SK-N-SH treated with all-trans-retinoic acid at 6 μM for 48 hours (cell line): ENCODE measurements around the gene ADAM15.

Experiments
- ATAC-seq: fragments of 200-7000 bp; cut with Tn5 transposase; 3 replicates; pipeline ENCODE4 v1.9.1; 2020; ENCODE audit warnings: mild to moderate bottlenecking, moderate library complexity
- ARNTL ChIP-seq: fragments of 450-650 bp; formaldehyde crosslinking; IDR thresholded peaks from 2 replicates; pipeline ENCODE4 v1.5.0; 2020; ENCODE audit warnings: low read depth, mild to moderate bottlenecking, moderate library complexity, borderline replicate concordance
- BACH2 ChIP-seq: fragments of 250-450 bp; sonication (Bioruptor Pico); IDR thresholded peaks from 2 replicates; pipeline ENCODE4 v1.9.0; 2021; ENCODE audit warnings: mild to moderate bottlenecking, borderline replicate concordance
- CSDC2 ChIP-seq: fragments of 250-450 bp; sonication (Bioruptor Pico); IDR thresholded peaks from 2 replicates; pipeline ENCODE4 v1.5.0; 2020; ENCODE audit warnings: mild to moderate bottlenecking, moderate library complexity
- ESRRG ChIP-seq: fragments of 250-450 bp; sonication (Bioruptor Pico); IDR thresholded peaks from 2 replicates; pipeline ENCODE4 v1.6.1; 2021; ENCODE audit warnings: mild to moderate bottlenecking
- GLIS3 ChIP-seq: fragments of 250-450 bp; sonication (Bioruptor Pico); IDR thresholded peaks from 2 replicates; pipeline ENCODE4 v1.5.0; 2020; ENCODE audit warnings: mild to moderate bottlenecking, moderate library complexity
- ISL1 ChIP-seq: fragments of 250-450 bp; sonication (Bioruptor Pico); IDR thresholded peaks from 2 replicates; pipeline ENCODE4 v2.1.2; 2022; ENCODE audit warnings: mild to moderate bottlenecking, moderate library complexity
- OSR1 ChIP-seq: fragments of 250-450 bp; sonication (Bioruptor Pico); IDR thresholded peaks from 2 replicates; pipeline ENCODE4 v1.8.0; 2022; ENCODE audit warnings: moderate library complexity, mild to moderate bottlenecking, inconsistent platforms
- PPARA ChIP-seq: fragments of 250-450 bp; sonication (Bioruptor Pico); IDR thresholded peaks from 2 replicates; pipeline ENCODE4 v1.5.0; 2020; ENCODE audit warnings: mild to moderate bottlenecking, borderline replicate concordance
- RARB ChIP-seq: fragments of 250-450 bp; sonication (Bioruptor Pico); IDR thresholded peaks from 2 replicates; pipeline ENCODE4 v1.8.0; 2021; ENCODE audit warnings: mild to moderate bottlenecking, moderate library complexity
- TCF4 ChIP-seq: fragments of 250-450 bp; sonication (Bioruptor Pico); IDR thresholded peaks from 2 replicates; pipeline ENCODE4 v1.8.0; 2021; ENCODE audit warnings: mild to moderate bottlenecking, moderate library complexity, borderline replicate concordance
- TOX ChIP-seq: fragments of 250-450 bp; sonication (Bioruptor Pico); IDR thresholded peaks from 2 replicates; pipeline ENCODE4 v1.8.0; 2021; ENCODE audit warnings: mild to moderate bottlenecking, moderate library complexity, borderline replicate concordance
- ZC3H10 ChIP-seq: fragments of 250-450 bp; sonication (Bioruptor Pico); IDR thresholded peaks from 2 replicates; pipeline ENCODE4 v1.5.1; 2021; ENCODE audit warnings: mild to moderate bottlenecking, moderate library complexity
- ZFP3 ChIP-seq: fragments of 250-450 bp; sonication (Bioruptor Pico); IDR thresholded peaks from 2 replicates; pipeline ENCODE4 v1.5.0; 2020; ENCODE audit warnings: mild to moderate bottlenecking, moderate library complexity
- ZFP30 ChIP-seq: fragments of 450-650 bp; formaldehyde crosslinking; IDR thresholded peaks from 2 replicates; pipeline ENCODE4 v1.5.0; 2022; ENCODE audit warnings: mild to moderate bottlenecking, moderate library complexity
- ZNF565 ChIP-seq: fragments of 450-650 bp; formaldehyde crosslinking; conservative IDR thresholded peaks from 2 replicates; pipeline ENCODE4 v1.5.0; 2020; ENCODE audit warnings: low read depth, mild to moderate bottlenecking, moderate library complexity
- ZNF70 ChIP-seq: fragments of 450-650 bp; formaldehyde crosslinking; IDR thresholded peaks from 2 replicates; pipeline ENCODE4 v1.5.0; 2020; ENCODE audit warnings: mild to moderate bottlenecking, moderate library complexity
- ZNF8 ChIP-seq: fragments of 450-650 bp; formaldehyde crosslinking; IDR thresholded peaks from 2 replicates; pipeline ENCODE4 v1.5.0; 2020; ENCODE audit warnings: mild to moderate bottlenecking, moderate library complexity
- TF ChIP-seq, protein P1 (sequence below): fragments of 250-450 bp; sonication (Bioruptor Pico); IDR thresholded peaks from 2 replicates; pipeline ENCODE4 v1.5.0; 2020; ENCODE audit warnings: mild to moderate bottlenecking, moderate library complexity
- TF ChIP-seq, protein P2 (sequence below): fragments of 250-450 bp; sonication (Bioruptor Pico); IDR thresholded peaks from 2 replicates; pipeline ENCODE4 v1.5.1; 2021; ENCODE audit warnings: mild to moderate bottlenecking, moderate library complexity

The ADAM15 gene

DNA sequence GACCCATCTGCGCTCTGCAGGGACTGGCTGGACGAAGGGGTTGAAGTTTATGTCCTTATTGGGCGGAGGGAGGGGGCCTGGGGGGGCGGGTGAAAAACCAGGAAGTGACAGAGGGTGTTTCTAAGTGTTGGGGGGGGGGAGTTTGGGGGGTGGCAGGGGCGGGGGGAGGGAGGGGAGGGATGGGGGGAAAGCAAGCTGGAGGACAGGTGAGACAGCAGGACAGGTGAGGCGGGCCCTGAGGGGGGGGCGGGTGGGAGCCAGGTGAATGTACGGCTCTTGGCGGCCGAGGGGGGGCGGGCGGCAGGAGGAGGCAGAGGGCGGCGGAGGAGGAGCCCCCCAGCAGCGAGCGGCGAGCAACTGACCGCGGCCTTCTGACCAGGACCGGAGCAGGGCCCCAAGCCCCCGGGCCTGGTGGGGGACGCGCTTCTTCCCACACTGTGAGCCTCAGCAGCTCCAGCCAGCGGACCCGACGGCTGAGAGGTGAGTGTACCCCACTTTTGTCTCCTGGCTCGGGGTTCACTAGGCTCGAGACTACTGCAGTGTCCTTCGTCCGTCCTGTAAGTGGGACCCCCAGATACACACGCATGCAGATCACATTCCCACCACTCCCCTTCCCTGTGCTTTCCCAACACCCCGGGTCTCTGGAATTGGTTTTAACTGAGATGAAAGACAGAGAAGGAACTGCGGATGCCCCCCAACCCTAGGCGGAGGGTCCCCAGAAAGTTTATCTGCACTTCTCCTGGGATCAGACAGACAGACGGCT is 48.5 kb upstream of the ADAM15 start, which contains the start of gene ZBTB7B:
ZBTB7B (plus strand) TSS at position 339 of the 763 bp plus-strand sequence. CDS start 11,859 bp downstream, outside the sequence.
- TF ChIP-seq ZNF70 (CRISPR knock-in tag) = no peak
- TF ChIP-seq, protein P1, sequence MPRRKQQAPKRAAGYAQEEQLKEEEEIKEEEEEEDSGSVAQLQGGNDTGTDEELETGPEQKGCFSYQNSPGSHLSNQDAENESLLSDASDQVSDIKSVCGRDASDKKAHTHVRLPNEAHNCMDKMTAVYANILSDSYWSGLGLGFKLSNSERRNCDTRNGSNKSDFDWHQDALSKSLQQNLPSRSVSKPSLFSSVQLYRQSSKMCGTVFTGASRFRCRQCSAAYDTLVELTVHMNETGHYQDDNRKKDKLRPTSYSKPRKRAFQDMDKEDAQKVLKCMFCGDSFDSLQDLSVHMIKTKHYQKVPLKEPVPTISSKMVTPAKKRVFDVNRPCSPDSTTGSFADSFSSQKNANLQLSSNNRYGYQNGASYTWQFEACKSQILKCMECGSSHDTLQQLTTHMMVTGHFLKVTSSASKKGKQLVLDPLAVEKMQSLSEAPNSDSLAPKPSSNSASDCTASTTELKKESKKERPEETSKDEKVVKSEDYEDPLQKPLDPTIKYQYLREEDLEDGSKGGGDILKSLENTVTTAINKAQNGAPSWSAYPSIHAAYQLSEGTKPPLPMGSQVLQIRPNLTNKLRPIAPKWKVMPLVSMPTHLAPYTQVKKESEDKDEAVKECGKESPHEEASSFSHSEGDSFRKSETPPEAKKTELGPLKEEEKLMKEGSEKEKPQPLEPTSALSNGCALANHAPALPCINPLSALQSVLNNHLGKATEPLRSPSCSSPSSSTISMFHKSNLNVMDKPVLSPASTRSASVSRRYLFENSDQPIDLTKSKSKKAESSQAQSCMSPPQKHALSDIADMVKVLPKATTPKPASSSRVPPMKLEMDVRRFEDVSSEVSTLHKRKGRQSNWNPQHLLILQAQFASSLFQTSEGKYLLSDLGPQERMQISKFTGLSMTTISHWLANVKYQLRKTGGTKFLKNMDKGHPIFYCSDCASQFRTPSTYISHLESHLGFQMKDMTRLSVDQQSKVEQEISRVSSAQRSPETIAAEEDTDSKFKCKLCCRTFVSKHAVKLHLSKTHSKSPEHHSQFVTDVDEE (CRISPR knock-in tag) = no peak
- ATAC-seq = peak; percentile 4

DNA sequence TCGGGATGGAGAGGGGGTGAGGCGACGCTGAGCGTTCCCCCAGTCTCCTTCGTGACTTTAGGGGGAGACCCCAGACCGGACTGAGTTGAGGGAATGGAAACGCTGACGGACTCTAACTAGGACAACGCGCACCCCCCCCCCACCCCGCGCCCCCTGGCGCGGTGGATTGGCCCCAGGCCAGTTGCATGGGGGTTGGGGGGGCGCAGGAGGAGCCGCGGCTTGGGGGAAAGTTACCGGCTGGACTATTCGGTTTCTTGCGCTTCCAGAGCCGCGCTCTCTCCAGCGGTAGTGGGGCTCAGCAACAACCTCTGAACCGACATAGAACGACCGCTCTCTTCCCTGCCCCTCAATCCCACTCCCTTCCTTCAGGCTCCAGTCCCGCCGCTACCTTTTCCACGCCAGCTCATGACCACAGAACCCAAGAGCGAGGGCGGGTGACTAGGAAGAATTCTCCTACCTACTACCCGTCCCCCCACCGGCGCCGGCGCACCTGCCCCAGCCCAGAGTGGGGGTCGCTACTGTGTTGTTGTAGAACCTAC is 47.8 kb upstream of the ADAM15 start:
- no peak for ATAC-seq
- TF ChIP-seq, protein P2, sequence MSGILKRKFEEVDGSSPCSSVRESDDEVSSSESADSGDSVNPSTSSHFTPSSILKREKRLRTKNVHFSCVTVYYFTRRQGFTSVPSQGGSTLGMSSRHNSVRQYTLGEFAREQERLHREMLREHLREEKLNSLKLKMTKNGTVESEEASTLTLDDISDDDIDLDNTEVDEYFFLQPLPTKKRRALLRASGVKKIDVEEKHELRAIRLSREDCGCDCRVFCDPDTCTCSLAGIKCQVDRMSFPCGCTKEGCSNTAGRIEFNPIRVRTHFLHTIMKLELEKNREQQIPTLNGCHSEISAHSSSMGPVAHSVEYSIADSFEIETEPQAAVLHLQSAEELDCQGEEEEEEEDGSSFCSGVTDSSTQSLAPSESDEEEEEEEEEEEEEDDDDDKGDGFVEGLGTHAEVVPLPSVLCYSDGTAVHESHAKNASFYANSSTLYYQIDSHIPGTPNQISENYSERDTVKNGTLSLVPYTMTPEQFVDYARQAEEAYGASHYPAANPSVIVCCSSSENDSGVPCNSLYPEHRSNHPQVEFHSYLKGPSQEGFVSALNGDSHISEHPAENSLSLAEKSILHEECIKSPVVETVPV (CRISPR knock-in tag) = no peak
- TF ChIP-seq PPARA (no peak), ARNTL (CRISPR knock-in tag) (no peak)

DNA sequence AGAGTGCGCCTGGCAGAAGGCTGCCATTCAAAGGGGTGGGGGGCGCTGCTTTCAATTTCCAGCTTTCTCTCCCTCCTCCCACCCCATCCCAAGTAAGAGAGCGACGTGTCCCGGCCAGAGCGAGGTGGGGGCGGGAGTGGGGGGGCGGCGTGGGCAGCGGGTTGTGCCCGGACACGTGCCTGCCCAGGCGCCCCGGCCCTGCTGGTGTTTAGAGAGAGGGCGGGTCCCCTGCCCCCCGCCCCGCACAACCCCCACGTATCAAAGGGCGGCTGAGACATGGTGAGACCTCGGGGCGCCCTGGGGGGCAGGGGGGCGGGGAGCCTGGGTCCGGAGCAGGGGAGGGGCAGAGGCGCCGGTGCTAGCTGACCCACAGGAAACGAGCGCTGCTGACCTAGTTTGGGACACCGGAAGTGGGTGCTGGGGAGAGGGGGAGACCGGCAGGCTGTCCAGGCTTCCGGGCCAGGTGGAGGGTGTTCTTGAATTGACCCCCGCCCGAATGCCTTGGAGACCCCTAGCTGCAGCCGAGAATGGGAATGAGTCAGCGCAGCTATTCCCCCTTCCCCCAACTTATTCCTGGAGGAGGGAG is 47.3 kb upstream of the ADAM15 start:
- ATAC-seq = no peak
- no peak for TF ChIP-seq ISL1
- no peak for TF ChIP-seq OSR1 (CRISPR knock-in tag)
- TF ChIP-seq, protein P2 (CRISPR knock-in tag) = no peak
- TF ChIP-seq, protein P1 (CRISPR knock-in tag) = no peak
- TF ChIP-seq ZNF8 (CRISPR knock-in tag) = no peak
- no peak for TF ChIP-seq ZFP30
- no peak for TF ChIP-seq RARB (CRISPR knock-in tag)
- no peak for TF ChIP-seq ZFP3 (CRISPR knock-in tag)
- TF ChIP-seq CSDC2 (CRISPR knock-in tag) = no peak
- no peak for TF ChIP-seq GLIS3 (CRISPR knock-in tag)
- TF ChIP-seq ZC3H10 (CRISPR knock-in tag) = no peak
- TF ChIP-seq ZNF565 (CRISPR knock-in tag) = no peak
- TF ChIP-seq BACH2 (CRISPR knock-in tag) = no peak
- no peak for TF ChIP-seq ESRRG
- TF ChIP-seq TOX (CRISPR knock-in tag) = no peak
- TF ChIP-seq TCF4 (CRISPR knock-in tag) = no peak
